Measurements from ENCODE around the gene TMEM154.

GRCh38 chr4:152660526-152660925 is 19.3 kb downstream of the TMEM154 start:
- no peak for TF ChIP-seq CTCF (IDR thresholded peaks at IDR 0.05; ENCODE audit: poor library complexity)
- no peak for TF ChIP-seq EZH2 (IDR thresholded peaks at IDR 0.05; ENCODE audit: borderline replicate concordance)
- no peak for TF ChIP-seq EZH2phosphoT487 (IDR thresholded peaks at IDR 0.05; ENCODE audit: low read depth, severe bottlenecking, unreplicated experiment)

Data from hepatocyte (in vitro differentiated cells).